GOT3 (cell line): Measurements from ENCODE around the gene RHNO1.
"Not testable (repeated sequence)": the region's sequence is repeated elsewhere in the genome, so short reads cannot be mapped to it uniquely, and the experiment has no call there.

ENCODE experiments used
- DNase-seq: peaks from one replicate; lab custom pipeline; 2025; ENCODE audit warnings: mixed read lengths; lab: John Stamatoyannopoulos, UW

RHNO1 gene

DNA sequence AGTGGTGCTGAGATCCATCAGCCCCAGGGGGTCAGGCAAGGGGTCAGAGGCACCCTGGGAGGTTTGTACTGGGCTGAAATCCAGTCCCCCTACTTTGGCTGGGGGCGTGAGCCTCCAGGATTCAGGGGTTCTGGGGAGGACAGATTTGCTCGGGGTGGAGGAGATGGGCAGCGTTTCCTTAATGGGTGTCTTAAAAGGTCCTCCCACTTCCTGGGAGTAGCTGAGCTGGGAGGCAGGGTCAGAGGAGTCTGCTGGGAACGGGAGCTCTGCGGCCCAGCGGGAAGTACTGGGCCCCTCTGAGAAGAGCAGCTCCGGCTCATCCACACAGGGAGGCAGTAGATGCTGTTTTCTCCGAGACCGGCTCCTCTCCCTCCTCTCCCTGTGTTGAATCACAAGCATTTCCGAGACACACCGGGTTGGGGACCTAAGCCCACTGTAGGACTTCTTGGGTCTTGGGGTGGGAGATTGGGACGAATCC is 18.0 kb upstream of the RHNO1 start:
- DNase-seq, result no peak

DNA sequence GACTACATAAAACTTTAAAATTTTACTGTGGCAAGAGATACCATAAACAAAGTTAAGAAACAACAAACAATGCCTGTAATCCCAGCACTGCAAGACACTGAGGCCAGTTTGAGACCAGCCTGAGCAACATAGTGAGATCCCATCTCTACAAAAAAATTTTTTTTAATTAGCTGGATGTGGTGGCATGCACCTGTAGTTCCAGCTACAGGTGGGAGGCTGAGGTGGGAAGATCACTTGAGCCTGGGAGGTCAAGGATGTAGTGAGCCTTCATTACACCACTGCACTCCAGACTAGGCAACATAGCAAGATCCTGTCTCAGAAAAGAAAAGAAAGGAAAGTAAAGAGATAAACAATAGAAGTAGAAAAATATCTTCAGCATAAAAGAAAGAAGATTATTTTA is 16.9 kb upstream of the RHNO1 start:
- no peak for DNase-seq

DNA sequence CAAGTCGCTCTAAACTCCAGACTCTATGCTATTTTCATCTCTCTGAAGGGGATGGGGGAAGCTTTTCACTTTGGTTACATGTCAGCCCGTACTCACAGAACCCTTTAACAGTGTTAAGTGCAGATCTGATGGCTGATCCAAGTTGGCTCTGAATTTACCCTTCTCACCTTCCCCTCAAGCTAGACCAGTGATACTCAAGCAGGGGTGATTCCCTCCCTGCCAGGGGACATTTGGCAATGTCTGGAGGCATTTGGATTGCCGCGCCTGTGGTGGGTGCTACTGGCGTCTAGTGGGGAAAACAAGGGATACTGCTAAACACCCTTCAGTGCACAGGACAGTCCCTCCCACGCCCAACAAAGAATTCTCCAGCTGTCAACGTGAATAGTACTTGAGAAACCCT is 14.1 kb upstream of the RHNO1 start:
- DNase-seq, result no peak

DNA sequence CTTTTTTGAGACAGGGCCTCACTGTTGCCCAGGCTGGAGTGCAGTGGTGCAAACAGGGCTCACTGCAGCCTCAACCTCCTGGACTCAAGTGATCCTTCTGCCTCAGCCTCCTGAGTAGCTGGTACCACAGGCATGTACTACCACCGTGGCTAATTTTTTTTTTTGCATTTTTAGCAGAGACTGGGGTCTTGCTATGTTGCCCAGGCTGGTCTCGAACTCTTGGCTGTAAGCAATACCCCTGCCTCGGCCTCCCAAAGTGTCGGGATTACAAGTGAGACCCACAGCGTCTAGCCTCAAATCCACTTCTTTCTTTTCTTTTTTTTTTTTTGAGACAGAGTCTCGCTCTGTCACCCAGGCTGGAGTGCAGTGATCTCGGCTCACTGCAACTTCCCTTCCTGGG is 13.6 kb upstream of the RHNO1 start:
- not testable (repeated sequence) for DNase-seq

DNA sequence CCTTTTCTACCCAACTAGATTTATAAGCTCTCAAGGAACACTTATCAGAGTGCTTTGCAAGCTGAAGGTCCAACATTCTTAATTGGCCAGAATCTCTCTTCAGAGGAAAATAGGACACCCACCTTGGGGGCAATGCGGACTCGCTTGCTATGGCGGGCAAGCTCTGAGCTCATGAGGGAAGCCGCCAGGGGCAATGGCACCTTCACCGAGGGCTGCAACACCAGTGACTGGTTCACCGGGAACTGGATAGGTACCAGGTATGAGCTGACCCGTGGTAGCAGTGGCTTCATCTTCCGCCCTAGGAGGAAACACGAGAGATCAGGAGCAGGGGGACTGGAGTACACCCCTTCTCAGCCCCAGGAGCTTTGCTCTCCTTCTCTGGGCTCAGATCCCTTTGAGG is 12.8 kb upstream of the RHNO1 start:
- no peak for DNase-seq

DNA sequence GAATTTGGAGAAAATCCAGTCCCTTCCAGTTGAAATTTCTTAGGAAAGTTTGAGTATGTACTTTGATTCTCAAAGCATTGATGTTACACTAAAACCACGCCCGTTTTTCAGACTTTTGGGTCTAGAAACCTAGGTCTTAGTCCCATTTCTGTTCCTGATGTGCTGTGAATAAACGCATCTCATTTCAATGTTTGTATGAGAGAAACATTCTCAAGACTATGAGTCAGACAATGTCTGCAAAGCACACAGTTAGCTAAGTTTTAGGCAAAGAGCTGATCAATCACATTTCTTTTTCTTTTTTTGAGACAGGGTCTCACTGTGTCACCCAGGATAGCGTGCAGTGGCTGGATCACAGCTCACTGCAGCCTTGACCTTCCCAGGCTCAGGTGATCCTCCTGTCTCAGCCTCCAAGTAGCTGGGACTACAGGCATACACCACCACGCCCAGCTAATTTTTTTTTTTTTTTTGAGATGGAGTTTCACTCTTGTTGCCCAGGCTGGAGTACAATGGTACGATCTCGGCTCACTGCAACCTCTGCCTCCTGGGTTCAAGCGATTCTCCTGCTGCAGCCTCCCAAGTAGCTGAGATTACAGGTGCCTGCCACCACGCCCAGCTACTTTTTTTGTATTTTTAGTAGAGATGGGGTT is 7.9 kb upstream of the RHNO1 start:
- not testable (repeated sequence) for DNase-seq

DNA sequence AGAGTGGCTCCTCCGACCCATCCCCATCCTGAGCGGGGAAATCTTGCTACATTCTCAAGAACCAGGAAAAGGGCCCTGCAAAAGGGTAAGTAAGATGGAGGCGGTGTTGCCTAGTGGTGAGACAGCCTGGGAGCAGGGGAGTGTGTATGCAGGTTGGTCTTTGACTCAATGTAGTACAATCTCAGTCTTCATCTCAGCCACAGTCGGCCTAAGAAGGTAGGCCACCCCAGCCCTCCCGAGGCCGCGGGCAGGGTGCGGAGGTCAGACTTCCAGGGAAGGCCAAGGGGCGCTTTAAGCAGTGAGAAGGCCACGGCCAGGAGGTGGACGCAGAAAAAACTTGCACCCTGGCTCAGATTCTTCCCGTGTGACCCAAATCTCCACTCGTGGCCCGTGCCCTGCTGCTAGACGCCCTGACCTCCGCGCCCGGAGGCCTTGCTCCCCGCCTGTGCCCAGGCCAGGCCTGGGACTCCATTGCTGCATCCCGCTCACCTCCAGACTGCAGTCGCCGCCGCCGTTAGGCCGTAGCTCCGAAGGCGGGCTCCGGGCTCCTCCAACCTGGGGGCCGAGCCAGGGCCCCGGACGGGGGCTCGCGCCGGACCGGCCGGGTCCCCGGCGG is 484 bp upstream of the RHNO1 start:
- peak; percentile 49 for DNase-seq

GRCh38 chr12:2877953-2878732 is 1.1 kb downstream of the RHNO1 start:
- DNase-seq, result no peak

DNA sequence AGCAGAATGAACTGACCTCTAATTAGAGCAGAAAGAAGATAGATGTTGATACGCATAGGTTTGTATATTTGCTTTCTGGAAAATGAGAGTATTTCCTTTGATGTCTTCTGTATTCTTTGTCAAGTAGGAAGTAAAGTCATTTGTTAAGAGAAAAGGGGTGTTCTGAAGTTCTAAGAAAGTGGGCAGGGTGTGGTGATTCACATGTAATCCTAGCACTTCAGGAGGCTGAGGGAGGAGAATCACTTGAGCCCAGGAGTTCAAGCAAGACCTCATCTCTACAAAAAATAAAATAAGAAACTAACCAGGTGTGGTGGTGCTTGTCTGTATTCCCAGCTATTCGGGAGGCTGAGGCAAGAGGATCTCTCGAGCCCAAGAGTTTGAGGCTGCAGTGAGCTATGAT is 2.8 kb downstream of the RHNO1 start:
- no peak for DNase-seq

- no peak for DNase-seq
Measured at GRCh38 chr12:2884810-2885209, 7.8 kb downstream of the RHNO1 start.

GRCh38 chr12:2886768-2887450 is 9.9 kb downstream of the RHNO1 start:
- no peak for DNase-seq

DNA sequence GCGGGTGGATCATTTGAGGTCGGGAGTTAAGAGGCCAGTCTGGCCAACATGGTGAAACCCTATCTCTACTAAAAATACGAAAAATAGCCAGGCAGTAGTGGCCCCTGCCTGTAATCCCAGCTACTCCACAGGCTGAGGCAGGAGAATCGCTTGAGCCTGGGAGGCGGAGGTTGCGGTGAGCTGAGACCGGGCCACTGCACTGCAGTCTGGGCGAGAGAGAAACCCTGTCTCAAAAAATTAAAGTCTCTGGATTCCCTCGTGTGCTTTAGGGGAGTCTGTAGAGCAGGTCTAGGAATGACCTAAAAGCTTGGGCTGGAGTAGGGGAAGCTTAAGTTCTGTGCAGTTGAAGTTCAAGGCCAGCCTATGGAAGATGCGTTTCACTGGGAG is 13.0 kb downstream of the RHNO1 start:
- DNase-seq, result no peak

DNA sequence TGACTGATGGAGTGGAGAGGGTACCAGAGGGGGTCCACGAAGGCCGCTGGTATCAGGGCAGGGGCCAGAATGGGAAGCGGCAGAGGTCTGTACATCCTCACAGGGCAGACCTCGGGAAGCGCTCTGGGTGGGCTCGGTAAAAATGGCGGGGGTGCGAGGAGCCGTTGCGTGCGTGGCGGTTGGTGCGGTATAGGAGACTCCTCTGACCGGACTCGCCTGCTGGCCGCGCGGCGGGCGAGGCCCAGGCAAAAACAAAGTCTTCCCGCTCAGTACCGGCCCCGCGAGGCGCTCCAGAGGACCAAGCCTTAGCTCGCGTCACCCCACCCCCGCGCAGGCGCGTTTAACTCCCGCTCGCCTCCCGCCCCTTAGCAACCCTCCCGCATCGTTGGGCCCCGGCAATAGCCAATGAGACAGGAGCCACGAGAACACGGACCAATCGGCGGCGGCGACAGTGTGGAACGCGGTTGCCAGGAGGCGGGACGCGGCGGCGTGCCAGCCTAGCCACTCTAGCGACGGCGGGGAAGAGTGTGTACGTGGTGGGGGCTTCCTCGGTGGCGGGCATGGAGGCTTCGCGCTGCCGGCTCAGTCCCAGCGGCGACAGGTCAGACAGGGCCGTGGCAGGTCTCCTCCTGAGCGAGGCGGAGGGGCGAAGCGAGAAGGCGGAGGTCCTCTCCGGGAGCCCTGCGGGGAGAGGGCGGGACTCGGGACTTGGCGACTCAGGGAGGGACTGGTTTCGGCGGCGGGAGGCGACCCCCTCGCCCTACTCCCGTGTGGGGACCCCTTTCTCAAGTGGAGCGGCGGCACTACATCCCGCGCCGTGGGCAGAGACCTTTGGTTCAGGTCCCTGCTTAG is 13.6 kb downstream of the RHNO1 start, which contains the start of gene TULP3:
TULP3 (plus strand) TSS at position 504 of the 852 bp plus-strand sequence; CDS start at position 561, 57 bp downstream.
- DNase-seq, result peak; percentile 92

GRCh38 chr12:2891240-2892053 is 14.4 kb downstream of the RHNO1 start:
- peak; percentile 26 for DNase-seq

- DNase-seq, result no peak
Measured at GRCh38 chr12:2892246-2892645, 15.2 kb downstream of the RHNO1 start.

DNA sequence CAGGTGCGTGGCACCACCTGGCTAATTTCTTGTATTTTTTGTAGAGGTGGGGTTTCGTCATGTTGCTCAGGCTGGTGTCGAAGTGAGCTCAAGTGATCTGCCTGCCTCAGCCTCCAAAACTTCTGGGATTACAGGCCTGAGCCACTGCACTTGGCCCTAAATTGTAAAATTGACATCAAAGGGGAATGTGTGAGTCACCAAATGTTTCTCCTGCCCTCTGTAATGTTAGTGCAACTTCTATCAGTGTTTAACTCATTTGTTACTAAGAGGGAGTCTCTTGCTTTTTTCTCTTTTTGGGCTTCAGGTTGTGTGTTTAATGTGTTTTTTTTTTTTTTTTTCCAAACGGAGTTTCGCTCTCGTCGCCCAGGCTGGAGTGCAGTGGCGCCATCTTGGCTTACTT is 16.0 kb downstream of the RHNO1 start:
- DNase-seq, result no peak

- no peak for DNase-seq
Measured at GRCh38 chr12:2895051-2895451, 18.0 kb downstream of the RHNO1 start.

DNA sequence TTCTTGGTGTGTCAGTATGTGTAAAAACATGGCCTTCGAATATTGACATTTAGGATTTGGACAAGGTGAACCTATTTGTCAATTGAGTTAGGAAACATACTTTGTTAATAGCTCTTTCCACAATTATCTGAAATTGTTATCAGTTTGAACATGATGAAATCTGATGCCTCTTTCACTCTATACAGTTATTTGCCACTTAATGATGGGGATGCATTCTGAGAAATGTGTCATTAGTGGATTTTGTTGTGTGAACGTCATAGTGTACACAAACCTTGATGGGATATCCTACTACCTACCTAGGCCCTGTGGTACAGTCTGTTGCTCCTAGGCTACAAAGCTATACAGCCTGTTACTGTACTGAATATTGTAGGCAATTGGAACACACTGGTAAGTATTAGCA is 18.5 kb downstream of the RHNO1 start:
- DNase-seq, result no peak

GRCh38 chr12:2897418-2897817 is 20.4 kb downstream of the RHNO1 start:
- no peak for DNase-seq

DNA sequence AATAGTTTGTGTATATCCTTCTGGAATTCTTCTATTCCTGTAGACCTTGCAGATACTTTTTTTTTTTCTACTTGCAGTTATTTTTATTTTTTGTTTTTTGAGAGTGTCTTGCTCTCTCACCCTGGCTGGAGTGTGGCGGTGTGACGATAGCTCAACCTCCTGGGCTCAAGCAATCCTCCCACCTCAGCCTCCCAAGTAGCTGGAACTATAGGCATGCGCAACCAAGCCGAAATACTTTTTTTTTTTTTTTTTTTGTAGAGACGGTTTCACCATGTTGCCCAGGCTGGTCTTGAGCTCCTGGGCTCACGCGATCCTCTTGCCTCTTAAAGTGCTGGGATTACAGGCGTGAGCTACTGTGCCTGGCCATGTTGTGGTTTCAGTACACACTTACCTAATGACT is 23.6 kb downstream of the RHNO1 start:
- DNase-seq, result no peak
